ENCODE results near the gene MTHFD1L.

MTHFD1L gene

DNA sequence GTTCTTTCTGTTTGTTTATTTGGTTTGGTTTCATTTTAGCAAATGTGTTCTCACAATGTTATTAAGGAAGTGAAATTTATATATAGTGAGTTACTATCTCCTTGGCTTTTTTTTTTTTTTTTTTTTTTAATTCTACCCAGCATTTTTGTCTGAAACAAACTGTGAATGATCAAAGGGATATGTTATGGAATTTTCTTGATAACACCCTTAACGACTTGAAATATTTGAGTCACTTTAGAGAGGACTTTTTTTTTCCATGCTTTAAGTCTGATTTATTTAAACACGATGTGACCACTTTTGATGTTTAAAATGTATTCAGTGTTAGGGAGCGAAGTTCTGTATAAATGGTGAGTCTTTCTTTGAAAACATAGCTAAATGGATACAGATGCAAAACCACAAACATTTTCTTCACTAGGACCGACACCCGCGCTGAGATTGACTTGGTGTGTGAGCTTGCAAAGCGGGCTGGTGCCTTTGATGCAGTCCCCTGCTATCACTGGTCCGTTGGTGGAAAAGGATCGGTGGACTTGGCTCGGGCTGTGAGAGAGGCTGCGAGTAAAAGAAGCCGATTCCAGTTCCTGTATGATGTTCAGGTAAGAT lies 149.7 kb downstream of the MTHFD1L start:
- no peaks in the 10 kb centered on the region for H3K9me2 ChIP-seq (replicated peaks; ENCODE audit: insufficient read depth, low read length)
- TF ChIP-seq, protein P1, sequence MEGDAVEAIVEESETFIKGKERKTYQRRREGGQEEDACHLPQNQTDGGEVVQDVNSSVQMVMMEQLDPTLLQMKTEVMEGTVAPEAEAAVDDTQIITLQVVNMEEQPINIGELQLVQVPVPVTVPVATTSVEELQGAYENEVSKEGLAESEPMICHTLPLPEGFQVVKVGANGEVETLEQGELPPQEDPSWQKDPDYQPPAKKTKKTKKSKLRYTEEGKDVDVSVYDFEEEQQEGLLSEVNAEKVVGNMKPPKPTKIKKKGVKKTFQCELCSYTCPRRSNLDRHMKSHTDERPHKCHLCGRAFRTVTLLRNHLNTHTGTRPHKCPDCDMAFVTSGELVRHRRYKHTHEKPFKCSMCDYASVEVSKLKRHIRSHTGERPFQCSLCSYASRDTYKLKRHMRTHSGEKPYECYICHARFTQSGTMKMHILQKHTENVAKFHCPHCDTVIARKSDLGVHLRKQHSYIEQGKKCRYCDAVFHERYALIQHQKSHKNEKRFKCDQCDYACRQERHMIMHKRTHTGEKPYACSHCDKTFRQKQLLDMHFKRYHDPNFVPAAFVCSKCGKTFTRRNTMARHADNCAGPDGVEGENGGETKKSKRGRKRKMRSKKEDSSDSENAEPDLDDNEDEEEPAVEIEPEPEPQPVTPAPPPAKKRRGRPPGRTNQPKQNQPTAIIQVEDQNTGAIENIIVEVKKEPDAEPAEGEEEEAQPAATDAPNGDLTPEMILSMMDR (IDR thresholded peaks at IDR 0.05; ENCODE audit: insufficient read depth, low read length, poor library complexity, severe bottlenecking), result no peak
- no peak for TF ChIP-seq EZH2phosphoT487 (conservative IDR thresholded peaks at IDR 0.05; ENCODE audit: low read length)
- no peak overlapping the region for H3K4me3 ChIP-seq (ENCODE audit: insufficient read depth, low read length, poor library complexity, severe bottlenecking)
- H3K9me3 ChIP-seq (ENCODE audit: insufficient read depth, low read length), result no peaks in the 10 kb centered on the region
- no peak overlapping the region for H3K9ac ChIP-seq (ENCODE audit: low read length)
- no peak overlapping the region for H3K4me2 ChIP-seq (ENCODE audit: low read depth, low read length, poor library complexity, severe bottlenecking)
- H4K20me1 ChIP-seq (ENCODE audit: low read depth, low read length), result no peaks in the 10 kb centered on the region
- no peak overlapping the region for H2AFZ ChIP-seq (ENCODE audit: low read depth, low read length, severe bottlenecking)
- 0 out of 2 replicates have a peak, but pooled peaks cover 2% of the 10 kb centered on the region for H3F3A ChIP-seq (ENCODE audit: insufficient read depth)
- no peak overlapping the region for H3K27ac ChIP-seq (ENCODE audit: low read depth, low read length)
- H3K36me3 ChIP-seq (ENCODE audit: low read length), result peaks cover 26% of the 10 kb centered on the region; the same call in 1 of the 2 replicates
- no peaks in the 10 kb centered on the region for H3K27me3 ChIP-seq (ENCODE audit: low read length)
- no peaks in the 10 kb centered on the region for H3K79me2 ChIP-seq (ENCODE audit: insufficient read depth, low read length)

GRCh38 chr6:151016107-151016506 lies 150.6 kb downstream of the MTHFD1L start:
- Histone ChIP-seq H3K27ac (ENCODE audit: low read depth, low read length) (no peak overlapping the region), H2AFZ (ENCODE audit: low read depth, low read length, severe bottlenecking) (no peak overlapping the region), H3K27me3 (ENCODE audit: low read length) (no peaks in the 10 kb centered on the region), H4K20me1 (ENCODE audit: low read depth, low read length) (no peaks in the 10 kb centered on the region), H3F3A (ENCODE audit: insufficient read depth) (0 out of 2 replicates have a peak, but pooled peaks cover 2% of the 10 kb centered on the region), H3K9me3 (ENCODE audit: insufficient read depth, low read length) (no peaks in the 10 kb centered on the region), H3K9ac (ENCODE audit: low read length) (no peak overlapping the region), H3K4me2 (ENCODE audit: low read depth, low read length, poor library complexity, severe bottlenecking) (no peak overlapping the region), H3K79me2 (ENCODE audit: insufficient read depth, low read length) (no peaks in the 10 kb centered on the region), H3K36me3 (ENCODE audit: low read length) (peaks cover 17% of the 10 kb centered on the region; the same call in 1 of the 2 replicates), H3K4me3 (ENCODE audit: insufficient read depth, low read length, poor library complexity, severe bottlenecking) (no peak overlapping the region), H3K9me2 (replicated peaks; ENCODE audit: insufficient read depth, low read length) (no peaks in the 10 kb centered on the region)
- TF ChIP-seq, protein P1 (IDR thresholded peaks at IDR 0.05; ENCODE audit: insufficient read depth, low read length, poor library complexity, severe bottlenecking), result no peak
- TF ChIP-seq EZH2phosphoT487 (conservative IDR thresholded peaks at IDR 0.05; ENCODE audit: low read length), result no peak

GRCh38 chr6:151018046-151018445 lies 152.5 kb downstream of the MTHFD1L start:
- no peaks in the 10 kb centered on the region for H3K27me3 ChIP-seq (ENCODE audit: low read length)
- H3K9me3 ChIP-seq (ENCODE audit: insufficient read depth, low read length), result no peaks in the 10 kb centered on the region
- no peak overlapping the region for H3K4me2 ChIP-seq (ENCODE audit: low read depth, low read length, poor library complexity, severe bottlenecking)
- H3K9ac ChIP-seq (ENCODE audit: low read length), result no peak overlapping the region
- H2AFZ ChIP-seq (ENCODE audit: low read depth, low read length, severe bottlenecking), result no peak overlapping the region
- H4K20me1 ChIP-seq (ENCODE audit: low read depth, low read length), result no peaks in the 10 kb centered on the region
- no peak for TF ChIP-seq EZH2phosphoT487 (conservative IDR thresholded peaks at IDR 0.05; ENCODE audit: low read length)
- TF ChIP-seq, protein P1 (IDR thresholded peaks at IDR 0.05; ENCODE audit: insufficient read depth, low read length, poor library complexity, severe bottlenecking), result no peak
- no peak overlapping the region for H3K27ac ChIP-seq (ENCODE audit: low read depth, low read length)
- 0 out of 2 replicates have a peak, but pooled peaks cover 2% of the 10 kb centered on the region for H3F3A ChIP-seq (ENCODE audit: insufficient read depth)
- H3K36me3 ChIP-seq (ENCODE audit: low read length), result peaks cover 12% of the 10 kb centered on the region; the same call in 1 of the 2 replicates
- no peaks in the 10 kb centered on the region for H3K79me2 ChIP-seq (ENCODE audit: insufficient read depth, low read length)
- H3K9me2 ChIP-seq (replicated peaks; ENCODE audit: insufficient read depth, low read length), result no peaks in the 10 kb centered on the region
- no peak overlapping the region for H3K4me3 ChIP-seq (ENCODE audit: insufficient read depth, low read length, poor library complexity, severe bottlenecking)

All from SU-DHL-6 (cell line).